K562 (cell line): ENCODE data around the gene GBP5.

Experiments used
- CREB1 ChIP-seq, 2 experiments: sonication (generic) in 1 of 2; formaldehyde crosslinking in 1 of 2; IDR thresholded peaks; 2 replicates each; pipeline versions ENCODE4 v1.6.1 to v1.8.0; 2012 to 2022; ENCODE audit warnings: inconsistent platforms in 1 of 2, mild to moderate bottlenecking in 1 of 2, missing genetic modification reagents in 1 of 2, moderate library complexity in 1 of 2
- EP300 ChIP-seq: IDR thresholded peaks from 2 replicates; pipeline ENCODE4 v1.6.1; 2012; ENCODE audit warnings: low read length, improper control_type of control experiment
- EZH2 ChIP-seq: IDR thresholded peaks from 2 replicates; pipeline ENCODE4 v1.6.1; 2012; ENCODE audit warnings: low read depth, mild to moderate bottlenecking, inconsistent platforms, low read length, borderline replicate concordance
- POLR2A ChIP-seq: fragments of 450-650 bp; conservative IDR thresholded peaks from 2 replicates; pipeline ENCODE4 v1.6.1; 2016
- SIN3A ChIP-seq, 2 experiments: fragments of 150-350 bp in 1 of 2; IDR thresholded peaks; 2 replicates each; pipeline ENCODE4 v1.6.1; 2011 to 2016; ENCODE audit warnings: borderline replicate concordance in 2 of 2, low read depth in 2 of 2, low read length in 2 of 2, mild to moderate bottlenecking in 2 of 2, moderate library complexity in 2 of 2; ENCODE audit not compliant: control insufficient read depth in 1 of 2
- ZNF146 ChIP-seq: IDR thresholded peaks from one replicate; pipeline ENCODE4 v1.6.1; 2018; ENCODE audit warnings: missing compliant biosample characterization; ENCODE audit not compliant: unreplicated experiment
- ZNF507 ChIP-seq: conservative IDR thresholded peaks from 2 replicates; pipeline ENCODE4 v1.6.1; 2017; ENCODE audit warnings: missing genetic modification characterization, missing compliant biosample characterization
- ZSCAN29 ChIP-seq: fragments of 450-650 bp; IDR thresholded peaks from 2 replicates; pipeline ENCODE4 v1.6.1; 2017
- TF ChIP-seq, protein P1 (sequence below), 3 experiments: IDR thresholded peaks in 2 of 3; conservative IDR thresholded peaks in 1 of 3; 2 replicates each; pipeline ENCODE4 v1.5.1; 2011 to 2012; ENCODE audit warnings: low read length in 3 of 3, mild to moderate bottlenecking in 3 of 3, control low read depth in 2 of 3, improper control_type of control experiment in 1 of 3, inconsistent platforms in 1 of 3, low read depth in 1 of 3, mixed read lengths in 1 of 3, moderate library complexity in 1 of 3; ENCODE audit not compliant: insufficient read depth in 2 of 3
- TF ChIP-seq, protein P2 (sequence below): fragments of 450-650 bp; IDR thresholded peaks from 2 replicates; pipeline ENCODE4 v1.6.1; 2016

- TF ChIP-seq CREB1 (IDR thresholded peaks at IDR 0.05) (no peak), CREB1 (CRISPR knock-in tag; IDR thresholded peaks at IDR 0.05) (no peak), ZNF146 (CRISPR knock-in tag) (no peak), POLR2A (no peak), ZNF507 (tag) (no peak), EP300 (no peak), ZSCAN29 (no peak), SIN3A (IDR thresholded peaks at IDR 0.05; ENCODE audit: borderline replicate concordance in 2 of 2, control insufficient read depth in 1 of 2, low read depth in 2 of 2, low read length in 2 of 2) (no peak), EZH2 (no peak)
- TF ChIP-seq, protein P1, sequence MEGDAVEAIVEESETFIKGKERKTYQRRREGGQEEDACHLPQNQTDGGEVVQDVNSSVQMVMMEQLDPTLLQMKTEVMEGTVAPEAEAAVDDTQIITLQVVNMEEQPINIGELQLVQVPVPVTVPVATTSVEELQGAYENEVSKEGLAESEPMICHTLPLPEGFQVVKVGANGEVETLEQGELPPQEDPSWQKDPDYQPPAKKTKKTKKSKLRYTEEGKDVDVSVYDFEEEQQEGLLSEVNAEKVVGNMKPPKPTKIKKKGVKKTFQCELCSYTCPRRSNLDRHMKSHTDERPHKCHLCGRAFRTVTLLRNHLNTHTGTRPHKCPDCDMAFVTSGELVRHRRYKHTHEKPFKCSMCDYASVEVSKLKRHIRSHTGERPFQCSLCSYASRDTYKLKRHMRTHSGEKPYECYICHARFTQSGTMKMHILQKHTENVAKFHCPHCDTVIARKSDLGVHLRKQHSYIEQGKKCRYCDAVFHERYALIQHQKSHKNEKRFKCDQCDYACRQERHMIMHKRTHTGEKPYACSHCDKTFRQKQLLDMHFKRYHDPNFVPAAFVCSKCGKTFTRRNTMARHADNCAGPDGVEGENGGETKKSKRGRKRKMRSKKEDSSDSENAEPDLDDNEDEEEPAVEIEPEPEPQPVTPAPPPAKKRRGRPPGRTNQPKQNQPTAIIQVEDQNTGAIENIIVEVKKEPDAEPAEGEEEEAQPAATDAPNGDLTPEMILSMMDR (IDR thresholded peaks at IDR 0.05 in 2 of 3, conservative IDR thresholded peaks at IDR 0.05 in 1 of 3; ENCODE audit: insufficient read depth in 2 of 3, low read depth in 1 of 3, low read length in 3 of 3): no peak
- TF ChIP-seq, protein P2, sequence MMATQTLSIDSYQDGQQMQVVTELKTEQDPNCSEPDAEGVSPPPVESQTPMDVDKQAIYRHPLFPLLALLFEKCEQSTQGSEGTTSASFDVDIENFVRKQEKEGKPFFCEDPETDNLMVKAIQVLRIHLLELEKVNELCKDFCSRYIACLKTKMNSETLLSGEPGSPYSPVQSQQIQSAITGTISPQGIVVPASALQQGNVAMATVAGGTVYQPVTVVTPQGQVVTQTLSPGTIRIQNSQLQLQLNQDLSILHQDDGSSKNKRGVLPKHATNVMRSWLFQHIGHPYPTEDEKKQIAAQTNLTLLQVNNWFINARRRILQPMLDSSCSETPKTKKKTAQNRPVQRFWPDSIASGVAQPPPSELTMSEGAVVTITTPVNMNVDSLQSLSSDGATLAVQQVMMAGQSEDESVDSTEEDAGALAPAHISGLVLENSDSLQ: no peak
These were observed 18.6 kb upstream of the GBP5 start for GRCh38 chr1:89291276-89291675.
